Skin epidermis (tissue), 12 donors: ENCODE data around the gene AKAP5.

ENCODE experiments used
- H3K27ac ChIP-seq, 21 experiments: fragments of 200-600 bp; sonication (generic) in 11 of 21; one replicate each; pipeline ENCODE4 v1.5.0; 2020; ENCODE audit warnings: mild to moderate bottlenecking in 3 of 21, inconsistent platforms in 2 of 21, moderate library complexity in 2 of 21
- H3K4me3 ChIP-seq, 7 experiments: fragments of 200-600 bp; sonication (generic) in 2 of 7; one replicate each; pipeline ENCODE4 v1.5.0; 2020; ENCODE audit warnings: inconsistent platforms in 2 of 7, mild to moderate bottlenecking in 2 of 7, moderate library complexity in 1 of 7

Gene AKAP5

DNA sequence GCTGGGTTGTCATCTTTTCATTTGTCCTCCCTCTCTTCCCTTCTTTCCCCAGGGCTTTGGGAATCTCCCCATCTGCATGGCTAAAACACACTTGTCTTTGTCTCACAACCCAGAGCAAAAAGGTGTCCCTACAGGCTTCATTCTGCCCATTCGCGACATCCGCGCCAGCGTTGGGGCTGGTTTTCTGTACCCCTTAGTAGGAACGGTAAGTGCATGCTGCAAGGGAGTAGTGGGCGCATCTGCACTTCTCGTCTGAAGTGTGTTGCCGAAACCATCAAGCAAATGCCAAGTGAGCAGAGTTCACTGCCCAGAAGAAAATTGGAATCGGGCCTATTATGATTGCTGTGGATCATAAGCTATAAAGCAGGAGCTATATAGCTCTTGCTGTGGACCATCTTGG is 10.6 kb upstream of the AKAP5 start:
- H3K27ac ChIP-seq: no peak overlapping the region
- H3K4me3 ChIP-seq: no peak overlapping the region

- H3K4me3 ChIP-seq: no peak overlapping the region
- no peak overlapping the region for H3K27ac ChIP-seq
Measured at GRCh38 chr14:64459405-64460136, 5.7 kb upstream of the AKAP5 start.

DNA sequence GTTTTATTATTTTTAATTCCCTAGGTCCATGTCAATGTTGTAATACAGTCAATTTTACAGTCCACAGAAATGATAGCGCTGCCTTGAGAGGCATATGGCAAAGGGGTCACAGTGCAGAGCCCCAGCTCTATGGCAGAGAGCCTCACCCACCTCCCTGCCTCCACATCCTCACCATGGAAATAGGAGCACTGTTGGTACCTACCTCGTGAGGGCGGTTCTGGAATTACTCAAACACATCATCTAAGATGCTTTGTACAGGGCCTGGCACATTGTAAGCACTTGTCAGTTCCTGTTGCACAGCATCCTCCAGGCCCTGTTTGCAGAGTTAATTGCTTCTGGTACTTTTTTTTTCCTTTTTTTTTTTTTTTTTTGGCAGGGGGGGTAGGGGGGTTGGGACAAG is 4.1 kb upstream of the AKAP5 start:
- Histone ChIP-seq H3K4me3 (no peak overlapping the region), H3K27ac (no peak overlapping the region)

GRCh38 chr14:64463195-64463594 is 2.1 kb upstream of the AKAP5 start:
- Histone ChIP-seq H3K4me3 (no peak overlapping the region), H3K27ac (no peak overlapping the region)

- Histone ChIP-seq H3K4me3 (no peak overlapping the region), H3K27ac (no peak overlapping the region)
Measured at GRCh38 chr14:64463873-64464272, 1.4 kb upstream of the AKAP5 start.

DNA sequence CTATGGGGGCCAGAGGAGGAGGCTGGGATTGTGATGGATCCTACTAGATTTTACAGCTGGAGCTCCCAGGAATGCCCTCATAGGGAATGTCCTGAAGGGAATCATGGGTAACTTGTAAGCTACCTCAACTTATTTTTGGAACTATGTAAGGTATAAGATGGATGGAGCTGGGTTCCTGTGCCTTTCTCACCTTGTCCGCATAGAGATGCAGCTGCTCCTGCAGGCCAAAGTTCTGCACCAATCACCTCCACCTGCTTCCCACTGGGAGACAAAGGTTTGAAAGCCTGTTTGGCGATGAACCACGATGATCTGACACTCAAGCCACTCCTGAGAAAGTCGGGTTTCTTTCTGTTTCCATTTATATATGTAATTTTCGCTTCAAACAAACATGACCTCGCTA is 648 bp upstream of the AKAP5 start:
- Histone ChIP-seq H3K27ac (peak overlapping the region in 5 of 21 experiments; percentile 10 to 70 (median 55)), H3K4me3 (peak overlapping the region; percentile 52 to 78 (median 62))

DNA sequence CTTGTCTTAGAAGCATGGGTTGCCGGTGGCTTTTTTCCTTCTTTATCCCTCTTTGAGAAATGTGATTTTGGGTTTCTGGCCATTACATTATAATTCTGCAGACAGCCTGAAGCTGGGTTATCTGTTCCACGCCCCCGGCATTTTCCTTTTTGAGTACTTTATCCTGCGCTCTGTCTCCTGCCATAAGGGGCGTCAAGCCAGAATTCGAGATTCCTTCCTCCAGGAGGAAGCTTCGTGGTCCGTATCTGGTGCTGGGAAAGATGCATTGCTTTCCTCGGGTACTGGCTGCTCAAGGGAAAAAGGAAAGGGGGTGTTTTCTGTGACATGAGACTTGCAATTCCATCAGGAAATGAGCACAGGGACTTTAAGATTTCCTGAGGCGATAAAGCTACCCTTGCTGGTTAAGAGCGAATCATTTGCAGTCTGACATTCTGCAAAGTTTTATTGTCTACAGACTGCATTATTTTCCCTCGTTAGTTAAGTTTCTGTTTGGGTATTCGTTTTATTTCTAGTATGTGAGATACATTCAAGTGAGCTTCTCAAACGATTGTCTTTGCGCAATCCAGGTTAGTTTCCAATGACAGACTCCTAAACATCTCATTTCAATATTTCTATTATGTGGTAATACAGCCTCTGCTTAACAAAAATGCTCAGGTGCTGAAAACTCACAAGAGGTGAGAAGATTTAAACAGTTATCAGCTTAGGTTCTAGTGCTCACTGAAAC is 694 bp downstream of the AKAP5 start:
- Histone ChIP-seq H3K4me3 (peak overlapping the region; percentile 52 to 78 (median 62)), H3K27ac (peak overlapping the region in 15 of 21 experiments; percentile 22 to 70 (median 50))

DNA sequence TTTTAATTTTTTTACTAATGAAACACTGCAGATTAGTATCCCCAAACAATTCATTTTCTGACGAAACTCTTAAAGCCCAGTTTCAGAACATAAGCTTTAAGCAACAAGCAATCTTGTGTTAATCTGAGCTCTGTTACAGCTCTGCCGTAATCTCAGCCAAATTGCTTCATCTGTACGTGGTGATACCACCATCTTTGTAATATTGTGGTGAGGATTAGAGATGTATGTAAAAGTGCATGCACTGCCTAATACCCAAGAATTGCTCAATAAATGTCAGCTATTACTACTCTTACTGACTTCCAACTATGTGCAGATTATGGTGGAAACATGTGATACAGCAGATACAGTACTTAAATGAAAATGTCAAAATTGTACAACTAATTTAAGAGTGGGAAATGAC is 1.8 kb downstream of the AKAP5 start:
- Histone ChIP-seq H3K4me3 (no peak overlapping the region), H3K27ac (no peak overlapping the region)

GRCh38 chr14:64467566-64467965 is 2.3 kb downstream of the AKAP5 start:
- Histone ChIP-seq H3K4me3 (no peak overlapping the region), H3K27ac (no peak overlapping the region)

DNA sequence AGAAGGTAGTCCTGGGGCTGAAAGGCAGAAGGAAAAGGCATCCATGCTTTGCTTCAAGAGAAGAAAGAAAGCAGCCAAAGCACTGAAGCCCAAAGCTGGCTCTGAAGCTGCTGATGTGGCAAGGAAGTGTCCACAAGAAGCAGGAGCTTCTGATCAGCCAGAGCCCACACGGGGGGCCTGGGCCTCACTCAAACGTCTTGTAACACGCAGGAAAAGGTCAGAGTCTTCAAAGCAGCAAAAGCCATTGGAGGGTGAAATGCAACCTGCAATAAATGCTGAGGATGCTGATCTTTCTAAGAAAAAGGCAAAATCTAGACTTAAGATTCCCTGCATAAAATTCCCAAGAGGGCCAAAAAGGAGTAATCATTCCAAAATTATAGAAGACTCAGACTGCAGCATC is 3.2 kb downstream of the AKAP5 start:
- Histone ChIP-seq H3K4me3 (no peak overlapping the region), H3K27ac (no peak overlapping the region)

DNA sequence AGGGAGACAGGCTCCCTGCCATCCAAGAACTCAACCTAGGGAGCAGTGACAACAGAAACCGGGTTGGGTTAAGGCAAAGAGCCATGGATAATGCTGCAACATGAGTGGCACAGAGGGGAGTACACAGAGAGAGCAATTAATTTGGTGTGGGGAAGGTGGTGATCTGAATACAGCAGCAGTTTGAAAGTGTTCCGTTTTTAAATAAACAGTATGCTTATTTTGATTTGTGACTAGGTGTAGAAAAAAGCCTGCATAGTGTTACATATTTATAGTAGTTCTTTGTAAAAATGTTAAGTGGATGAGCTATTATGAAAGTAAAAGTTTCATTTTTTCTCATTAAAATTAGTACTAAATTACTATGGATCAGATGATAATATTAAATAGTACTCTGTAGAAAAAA is 8.7 kb downstream of the AKAP5 start:
- Histone ChIP-seq H3K27ac (no peak overlapping the region), H3K4me3 (no peak overlapping the region)

DNA sequence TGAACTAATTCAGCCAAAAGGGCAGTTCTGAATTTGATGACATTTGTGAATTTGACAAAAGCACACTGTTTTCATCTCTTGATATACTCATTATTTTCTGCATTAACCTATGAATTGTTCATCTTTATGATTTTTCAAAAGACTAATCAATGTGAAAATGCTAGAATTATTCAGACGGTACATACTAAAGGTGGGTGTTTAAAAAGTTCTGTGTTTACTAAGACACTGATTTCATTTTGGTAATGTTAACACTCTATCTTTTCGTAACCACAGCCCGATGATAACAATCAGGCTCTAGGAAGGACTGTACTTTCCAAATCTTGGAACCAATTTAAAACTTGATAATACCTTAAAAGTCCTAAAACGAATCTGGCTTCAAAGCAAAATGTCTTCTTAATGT is 9.4 kb downstream of the AKAP5 start:
- no peak overlapping the region for H3K4me3 ChIP-seq
- no peak overlapping the region for H3K27ac ChIP-seq

DNA sequence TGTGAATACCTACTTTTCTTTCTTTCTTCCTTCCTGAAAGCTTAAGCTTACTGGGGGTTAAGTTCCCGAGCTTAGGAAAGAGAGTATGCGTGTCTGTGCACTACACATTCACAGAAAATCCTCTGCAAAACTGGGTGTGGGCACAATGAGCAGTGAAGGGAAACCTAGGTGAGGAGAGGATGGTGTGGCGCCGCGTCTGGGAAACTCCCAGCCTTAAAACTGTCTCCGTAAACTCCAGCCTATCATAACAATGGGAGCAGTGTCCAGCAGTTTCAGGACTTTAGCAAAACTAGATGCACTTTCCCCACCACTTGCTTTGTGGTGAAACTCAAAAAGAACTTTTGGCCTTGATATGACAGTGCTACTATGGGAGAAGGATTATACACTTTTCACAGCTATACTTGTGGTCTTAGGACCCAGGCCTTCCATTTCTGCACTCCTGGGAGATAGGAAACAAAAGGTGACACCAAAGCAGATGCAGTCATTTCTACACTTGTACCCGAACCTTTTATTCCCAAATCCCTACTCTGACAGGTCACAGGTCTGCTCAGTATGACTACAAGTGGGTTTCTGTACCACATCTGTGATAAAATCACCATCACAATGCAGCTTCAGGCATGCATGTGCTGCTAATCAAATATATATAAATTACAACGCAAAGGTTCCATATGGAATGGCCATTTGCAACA is 10.4 kb downstream of the AKAP5 start:
- Histone ChIP-seq H3K27ac (no peak overlapping the region), H3K4me3 (no peak overlapping the region)

DNA sequence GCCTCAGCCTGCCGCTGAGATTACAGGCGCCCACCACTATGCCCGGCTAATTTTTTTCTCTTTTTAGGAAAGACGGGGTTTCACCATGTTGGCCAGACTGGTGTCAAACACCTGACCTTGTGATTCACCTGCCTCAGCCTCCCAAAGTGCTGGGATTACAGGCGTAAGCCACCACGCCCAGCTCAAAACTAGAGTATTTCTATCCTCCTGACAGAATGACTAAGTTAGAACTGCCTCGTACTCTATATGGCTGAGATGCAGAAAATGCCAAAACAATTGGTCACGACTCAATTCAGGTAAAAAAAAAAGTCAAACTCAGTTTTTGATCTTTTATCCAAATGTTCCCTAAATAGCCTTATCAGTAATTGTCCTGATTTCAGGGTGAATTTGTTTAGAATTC is 11.1 kb downstream of the AKAP5 start:
- H3K4me3 ChIP-seq: no peak overlapping the region
- H3K27ac ChIP-seq: no peak overlapping the region

DNA sequence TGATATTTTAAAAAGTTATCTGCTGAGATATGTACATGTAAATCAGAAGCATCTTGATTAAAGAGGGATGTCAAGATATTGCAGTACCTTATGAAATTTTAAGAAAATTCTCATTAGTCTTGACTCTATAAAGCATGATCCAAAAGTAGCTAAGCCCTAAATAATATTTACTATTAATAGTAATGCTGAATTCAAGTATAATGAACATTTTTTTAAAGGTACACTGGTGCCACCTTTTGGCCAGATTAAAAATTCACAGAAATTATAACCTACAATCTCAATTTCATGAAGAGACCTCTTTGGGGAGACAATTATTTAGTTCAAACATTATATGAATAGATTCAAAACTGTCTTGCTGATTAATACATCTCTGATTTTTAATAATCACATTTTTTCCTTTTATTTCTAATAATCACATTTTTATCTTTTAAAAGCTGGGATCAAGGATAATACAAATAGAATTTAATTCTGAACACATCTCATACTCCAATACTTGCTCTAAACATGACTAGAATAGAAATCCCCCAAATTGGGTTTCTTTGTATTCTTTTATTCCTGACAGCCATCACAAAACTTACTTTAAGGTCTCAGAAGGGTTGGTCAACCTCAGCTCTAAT is 13.4 kb downstream of the AKAP5 start:
- H3K27ac ChIP-seq: no peak overlapping the region

GRCh38 chr14:64488590-64489099 is 23.3 kb downstream of the AKAP5 start:
- H3K27ac ChIP-seq: no peak overlapping the region
- H3K4me3 ChIP-seq: no peak overlapping the region

More for the DNA sequence above, 13.4 kb downstream of the AKAP5 start:
- H3K4me3 ChIP-seq: no peak overlapping the region

- no peak overlapping the region for H3K4me3 ChIP-seq
- H3K27ac ChIP-seq: no peak overlapping the region
Measured at GRCh38 chr14:64491637-64492036, 26.3 kb downstream of the AKAP5 start.

- Histone ChIP-seq H3K4me3 (no peak overlapping the region), H3K27ac (no peak overlapping the region)
Measured at GRCh38 chr14:64493455-64493854, 28.2 kb downstream of the AKAP5 start.

DNA sequence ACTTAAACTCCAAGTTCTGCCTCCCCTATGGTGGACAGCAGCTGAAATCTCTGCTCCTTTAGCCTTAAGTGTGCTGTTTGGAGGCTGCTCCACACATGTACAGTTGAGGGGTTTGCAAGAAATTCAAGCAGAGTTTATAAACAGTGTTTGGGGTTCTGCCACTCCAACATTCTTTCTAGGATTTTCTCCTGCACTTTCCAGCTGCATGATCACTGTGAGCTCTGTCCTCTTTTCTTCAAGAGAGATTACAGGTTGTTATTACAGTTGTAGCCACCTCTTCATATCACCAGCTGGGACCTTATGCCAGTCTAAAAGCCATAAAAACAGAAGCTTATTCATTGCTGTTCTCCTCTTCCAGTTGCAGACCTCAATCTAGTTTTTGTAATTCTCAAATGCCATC is 30.0 kb downstream of the AKAP5 start:
- no peak overlapping the region for H3K27ac ChIP-seq
- H3K4me3 ChIP-seq: no peak overlapping the region

GRCh38 chr14:64496764-64497163 is 31.5 kb downstream of the AKAP5 start:
- H3K27ac ChIP-seq: peak overlapping the region in 1 of 21 experiments; percentile 12
- H3K4me3 ChIP-seq: no peak overlapping the region
